Measurements from ENCODE around the gene ARFIP2.

The ARFIP2 gene

DNA sequence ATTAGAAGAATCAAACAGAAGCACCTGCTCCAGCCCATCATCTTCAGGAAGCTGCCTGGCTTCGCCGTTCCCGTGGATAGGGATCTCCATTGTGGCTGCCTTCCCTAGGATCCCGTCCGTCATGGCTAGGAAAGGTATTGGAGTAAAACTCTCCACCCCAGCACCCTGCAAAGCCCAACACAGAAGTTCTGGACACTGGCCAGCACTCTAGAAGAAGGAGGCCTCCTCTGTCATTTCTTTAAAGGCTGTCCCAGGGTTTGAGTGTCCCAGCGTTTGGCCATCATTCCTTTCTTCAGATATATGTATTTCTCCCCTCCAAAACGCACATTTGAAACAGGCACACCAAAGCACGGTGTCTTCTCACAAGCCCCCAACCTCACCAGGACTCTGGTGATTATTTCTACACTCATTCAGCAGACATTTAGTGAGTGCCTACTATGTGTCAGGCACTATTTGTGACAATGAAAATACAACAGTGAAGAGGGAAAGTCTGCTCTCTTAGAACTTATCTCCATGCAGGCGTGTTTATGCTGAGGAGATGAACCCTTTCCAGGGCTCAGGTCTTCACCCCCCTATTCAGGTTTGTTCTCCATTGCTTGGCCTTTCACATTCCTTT is 724 bp downstream of the ARFIP2 start:
- no peak for DNase-seq

DNA sequence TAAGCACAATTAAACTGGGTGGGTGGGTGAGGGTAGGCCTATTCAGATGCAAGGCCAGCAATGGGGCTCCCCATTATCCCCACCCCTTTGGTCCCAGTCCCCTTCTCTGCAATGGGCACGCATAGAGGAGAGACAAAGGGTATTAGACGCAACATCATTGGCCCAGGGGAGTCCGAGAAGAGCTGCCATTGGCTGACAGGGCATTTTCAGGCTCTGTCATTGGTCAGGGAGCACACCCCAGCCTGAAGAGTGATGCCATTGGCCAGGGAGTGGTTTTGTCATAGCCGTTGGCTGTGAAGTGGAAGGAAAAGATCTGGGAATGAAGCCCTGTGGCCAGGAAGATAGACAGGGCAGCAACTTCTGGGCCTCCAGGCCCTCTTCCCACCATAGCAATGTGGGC is 4.6 kb downstream of the ARFIP2 start:
- no peak for DNase-seq

DNA sequence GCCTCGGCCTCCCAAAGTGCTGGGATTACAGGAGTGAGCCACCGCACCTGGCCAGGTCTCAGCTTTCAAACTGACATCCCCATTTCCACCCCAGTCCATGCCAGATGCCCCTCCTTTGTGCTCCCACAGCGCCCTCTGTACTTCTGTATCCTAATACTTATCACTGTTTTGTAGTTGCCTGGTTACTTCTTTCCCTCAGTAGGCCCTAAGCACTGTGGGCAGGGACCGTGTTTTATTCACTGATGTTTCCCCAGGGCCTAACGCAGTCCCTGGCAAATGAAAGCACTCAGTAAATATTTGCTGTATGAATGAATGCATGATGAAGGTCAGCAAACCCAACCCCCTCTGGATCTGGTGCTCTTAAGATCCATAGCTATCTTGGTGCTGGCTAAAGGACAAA is 5.2 kb downstream of the ARFIP2 start:
- DNase-seq, result no peak

GRCh38 chr11:6474806-6475500 is 6.2 kb downstream of the ARFIP2 start:
- DNase-seq, result no peak

GRCh38 chr11:6474413-6474792 is 6.7 kb downstream of the ARFIP2 start:
- no peak for DNase-seq

GRCh38 chr11:6473451-6474412 is 7.4 kb downstream of the ARFIP2 start, which contains the start of gene TRIM3:
TRIM3 (minus strand) TSS chr11:6473941; CDS start chr11:6465695, 8,246 bp downstream.
- DNase-seq, result peak; percentile 91

- DNase-seq, result peak; percentile 22
Measured at GRCh38 chr11:6472934-6473333, 8.2 kb downstream of the ARFIP2 start.

DNA sequence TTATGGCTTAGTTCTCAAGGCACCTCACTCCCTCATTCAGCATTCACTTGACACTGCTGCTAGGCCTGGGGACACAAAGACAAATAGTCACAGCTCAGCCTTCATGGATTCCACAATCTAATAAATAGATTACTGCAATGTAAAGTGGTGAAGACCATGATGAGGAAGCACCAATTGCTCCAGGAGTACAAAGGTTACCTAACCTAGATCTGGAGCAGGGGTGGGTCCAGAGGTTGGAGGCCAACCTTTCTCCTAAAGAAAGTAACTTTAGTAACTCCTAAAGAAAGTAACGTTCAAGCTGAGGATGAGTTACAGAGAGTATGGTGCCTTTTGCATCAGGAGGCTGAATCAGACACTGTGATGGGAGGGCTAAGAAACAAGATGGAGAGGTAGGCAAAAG is 11.5 kb downstream of the ARFIP2 start:
- DNase-seq, result no peak

DNA sequence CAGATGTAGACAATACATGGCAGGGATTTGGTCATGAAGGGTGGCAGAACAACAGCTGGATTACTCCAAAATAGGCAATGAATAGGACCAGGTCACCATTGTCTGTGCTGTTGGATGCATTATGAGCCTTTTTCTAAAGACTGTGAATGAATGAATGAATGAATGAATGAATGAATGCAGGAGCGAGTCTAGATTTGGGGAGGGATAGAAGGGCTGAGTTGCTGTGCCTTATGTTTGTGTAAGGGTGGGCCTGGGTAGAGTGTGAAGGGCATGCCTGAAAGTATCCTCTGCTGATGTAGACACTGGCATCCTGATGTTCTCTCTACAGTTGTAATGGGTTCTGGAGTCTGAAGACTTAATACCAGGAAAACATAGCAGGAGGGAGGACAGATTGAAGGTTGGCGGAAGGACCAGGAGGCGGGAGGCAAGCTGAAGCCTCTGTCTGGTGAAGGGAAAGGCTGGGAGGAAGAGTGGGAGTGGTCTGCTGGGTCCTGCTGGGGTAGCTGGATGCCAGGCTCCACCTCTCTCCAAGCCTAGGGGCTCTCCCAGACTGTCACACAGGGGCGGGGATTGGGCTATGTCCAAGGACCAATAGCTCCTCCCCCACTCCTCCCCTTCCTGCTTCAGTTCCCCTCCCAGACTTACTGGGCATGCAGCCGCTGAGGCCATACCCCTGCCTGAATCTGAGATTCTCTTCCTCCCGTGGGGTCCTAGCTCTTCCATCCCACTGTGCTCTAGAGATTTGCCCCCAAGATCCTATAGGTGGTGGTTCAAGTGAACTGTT is 12.2 kb downstream of the ARFIP2 start:
- peak; percentile 82 for DNase-seq

- no peak for DNase-seq
Measured at GRCh38 chr11:6459099-6459450, 22.1 kb downstream of the ARFIP2 start.

DNA sequence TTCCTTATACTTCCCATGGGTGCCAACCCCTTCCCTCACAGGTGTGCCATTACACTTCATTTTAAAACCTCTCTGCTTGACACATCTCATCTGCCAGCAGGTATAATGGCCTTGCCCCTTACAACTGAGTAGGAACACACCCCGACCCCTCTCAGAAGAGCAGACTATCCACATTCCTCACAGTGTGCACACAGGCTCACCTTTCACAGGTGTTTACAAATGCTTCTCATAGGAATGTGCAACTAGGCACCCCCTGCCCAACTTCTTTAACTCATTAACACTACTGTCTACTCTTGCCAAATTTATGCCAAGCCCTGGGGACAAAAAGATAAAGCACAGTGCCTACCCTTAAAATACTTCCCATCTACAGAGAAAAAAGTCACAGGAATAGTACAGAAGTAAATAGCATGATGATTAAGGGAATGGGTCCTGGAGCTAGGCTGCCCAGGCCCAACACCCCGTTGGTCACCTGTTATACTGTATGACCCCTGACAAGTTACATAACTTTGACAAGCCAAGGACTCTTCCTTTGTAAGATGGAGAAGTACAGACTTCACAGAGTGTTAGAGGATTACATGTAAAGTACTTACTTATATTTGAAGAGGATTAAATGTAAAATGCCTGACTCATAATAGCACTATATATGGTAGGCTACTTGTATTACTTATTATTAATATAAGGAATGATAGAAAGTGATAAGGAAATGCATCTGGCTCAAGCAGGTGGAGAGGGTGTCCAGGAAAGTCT is 22.6 kb downstream of the ARFIP2 start:
- no peak for DNase-seq

GRCh38 chr11:6457581-6458320 is 23.4 kb downstream of the ARFIP2 start:
- no peak for DNase-seq

DNA sequence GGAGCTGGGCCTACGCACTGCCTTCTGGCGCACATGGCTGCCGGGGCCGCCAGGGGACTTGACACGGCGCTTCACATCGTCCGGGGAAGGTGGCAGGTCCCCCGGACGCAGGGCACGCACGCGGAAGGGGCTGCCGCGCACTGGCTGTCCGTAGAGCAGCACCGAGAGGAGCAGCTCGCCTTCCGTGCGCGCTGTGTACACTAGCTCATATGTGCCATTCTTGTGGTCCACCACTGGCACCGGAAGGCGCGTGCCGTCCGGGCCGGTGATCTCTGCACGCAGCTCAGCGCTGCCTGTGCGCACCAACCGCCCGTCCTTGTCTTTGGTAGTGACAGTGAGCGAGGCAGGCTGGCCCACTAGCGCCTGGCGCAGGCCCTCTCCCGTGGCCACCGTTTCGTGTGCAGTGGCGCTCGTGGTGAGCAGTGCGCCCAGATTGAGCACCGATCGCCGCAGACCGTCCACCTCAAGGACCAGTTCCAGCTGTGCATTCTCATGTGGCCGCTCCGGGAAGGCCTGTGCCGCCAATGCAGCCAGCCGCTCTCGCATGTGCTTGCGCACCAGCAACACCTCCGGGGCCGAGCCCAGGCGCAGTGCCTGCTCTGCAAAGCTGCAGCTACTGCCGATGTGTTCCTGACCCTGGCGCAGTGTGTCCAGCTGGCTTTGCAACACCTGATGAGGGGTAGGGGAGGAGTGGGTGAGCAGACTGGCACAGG is 24.6 kb downstream of the ARFIP2 start:
- DNase-seq, result no peak

DNA sequence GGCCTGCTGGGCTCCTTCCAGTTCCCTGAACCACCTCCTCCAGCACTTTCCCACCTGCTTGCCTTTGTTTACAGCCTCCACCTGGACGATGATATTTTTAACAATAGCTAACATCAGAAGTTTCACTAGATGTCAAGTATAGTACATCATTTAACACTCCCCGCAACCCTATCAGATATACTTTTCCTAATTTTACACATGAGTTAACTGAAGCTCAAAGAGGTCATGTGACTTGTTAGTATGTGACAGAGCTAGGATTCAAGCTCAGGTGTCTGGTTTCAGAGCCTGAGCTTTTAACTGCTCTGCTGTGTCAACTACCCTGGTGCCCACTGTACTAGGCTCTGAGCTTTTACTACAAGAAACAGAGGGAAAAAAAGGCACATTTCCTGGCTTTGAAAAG is 26.1 kb downstream of the ARFIP2 start:
- DNase-seq, result no peak

- DNase-seq, result no peak
Measured at GRCh38 chr11:6453152-6453551, 28.0 kb downstream of the ARFIP2 start.

- no peak for DNase-seq
Measured at GRCh38 chr11:6452219-6452618, 28.9 kb downstream of the ARFIP2 start.

- no peak for DNase-seq
Measured at GRCh38 chr11:6448574-6448973, 32.6 kb downstream of the ARFIP2 start.

DNA sequence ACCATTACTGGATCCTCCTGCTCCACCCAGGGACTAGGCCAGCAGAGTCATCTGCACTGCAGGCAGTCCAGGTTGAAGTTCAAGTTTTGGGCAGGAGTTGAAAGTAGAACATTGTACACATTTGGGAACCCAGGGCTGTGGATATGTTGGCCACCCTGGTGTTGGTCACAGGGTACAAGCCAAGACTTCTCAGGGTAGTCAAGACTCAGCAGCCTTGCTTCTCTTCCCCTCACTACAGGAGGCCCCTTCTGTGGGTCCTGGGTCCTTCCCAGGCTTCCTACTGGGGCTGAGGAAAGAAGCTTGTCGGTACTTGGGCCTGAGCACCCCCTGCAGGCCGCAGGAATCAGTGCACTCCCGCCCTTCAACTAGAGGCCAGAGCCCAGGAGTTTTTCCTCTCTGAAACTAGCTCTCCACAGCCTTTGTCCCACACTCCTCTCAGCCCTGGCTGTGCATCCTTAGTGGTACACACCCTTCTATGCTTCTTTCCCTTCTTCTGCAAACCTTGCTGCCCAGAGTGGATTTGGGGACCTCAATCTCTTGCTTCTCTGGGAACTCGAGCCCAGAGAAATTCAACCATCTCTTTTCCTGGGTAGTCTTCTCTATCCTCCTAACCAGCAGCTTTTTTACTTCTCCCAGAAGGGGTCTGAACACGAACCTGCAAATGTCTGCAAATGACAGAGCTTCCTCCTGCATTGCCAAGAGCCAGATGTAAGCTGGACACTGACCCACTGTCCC is 37.7 kb downstream of the ARFIP2 start:
- peak; percentile 63 for DNase-seq

- DNase-seq, result no peak
Measured at GRCh38 chr11:6442441-6442840, 38.7 kb downstream of the ARFIP2 start.

DNA sequence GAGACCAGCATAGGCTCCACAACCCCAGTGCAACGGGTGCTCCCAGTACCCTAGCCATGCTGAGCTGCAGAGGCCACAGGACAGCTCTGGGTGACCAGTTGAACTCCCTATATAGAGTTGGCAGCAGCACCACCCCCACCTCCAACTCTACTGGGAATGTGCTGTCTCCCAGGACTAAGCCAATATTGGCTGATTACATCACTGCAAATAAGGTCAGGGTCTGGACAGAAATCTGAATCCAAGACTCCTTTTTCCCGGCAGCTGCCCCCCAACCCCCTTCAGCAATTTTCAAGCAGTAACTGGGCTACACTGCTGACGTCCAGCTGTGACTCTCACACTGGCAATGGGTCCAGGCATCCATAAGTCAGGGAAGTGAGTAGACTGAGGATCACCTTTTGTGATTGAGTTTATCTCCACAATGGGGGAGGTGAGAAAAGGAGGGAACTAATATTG is 40.2 kb downstream of the ARFIP2 start, which contains the start of gene HPX:
HPX (minus strand) TSS at position 82 of the 453 bp plus-strand sequence; CDS start at position 58, 24 bp downstream.
- DNase-seq, result no peak

Data from retina (tissue), 1 donor.